Stimulated activated CD8-positive, alpha-beta memory T cell treated with anti-CD3 and anti-CD28 coated beads, Interleukin-12 subunit alpha, Interleukin-12 subunit beta, amount 100 ng/mL, for 4 hours (primary cell): ENCODE results near the gene ARHGAP29.

Experiments
- DNase-seq: peaks from one replicate; pipeline ENCODE4 v3.0.0-alpha.2; 2020; ENCODE audit warnings: low read depth

Gene ARHGAP29

DNA sequence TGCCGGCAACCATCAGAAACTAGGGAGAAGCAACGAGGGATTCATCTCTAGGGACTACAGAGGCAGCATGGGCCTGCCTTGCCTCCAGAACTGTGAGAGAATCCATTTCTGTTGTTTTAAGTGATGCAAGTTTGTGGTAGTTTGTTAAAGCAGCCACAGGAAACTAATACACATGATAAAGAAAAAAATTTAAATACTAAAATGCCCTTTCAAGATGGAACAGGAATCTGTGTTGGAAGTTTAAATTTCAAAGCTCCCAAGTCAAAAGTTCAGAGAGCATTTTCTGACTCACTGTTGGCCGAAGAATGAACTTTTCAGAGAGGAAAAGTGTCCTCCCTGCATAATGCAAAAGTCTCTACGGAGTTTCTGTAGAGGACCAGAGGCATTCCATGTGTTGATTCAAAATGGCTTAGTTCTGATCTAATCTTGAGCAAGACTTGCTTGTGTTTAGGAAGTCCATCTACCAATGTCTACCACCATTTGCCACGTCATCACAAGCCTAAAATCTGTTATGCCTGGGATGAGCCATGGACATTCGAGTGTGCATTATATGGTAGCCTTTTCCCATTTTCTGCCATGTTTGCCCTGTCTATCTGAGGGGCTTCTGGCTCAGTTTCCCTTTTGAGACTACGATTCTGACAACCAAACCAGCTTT is 22.4 kb upstream of the ARHGAP29 start:
- DNase-seq, result no peak

DNA sequence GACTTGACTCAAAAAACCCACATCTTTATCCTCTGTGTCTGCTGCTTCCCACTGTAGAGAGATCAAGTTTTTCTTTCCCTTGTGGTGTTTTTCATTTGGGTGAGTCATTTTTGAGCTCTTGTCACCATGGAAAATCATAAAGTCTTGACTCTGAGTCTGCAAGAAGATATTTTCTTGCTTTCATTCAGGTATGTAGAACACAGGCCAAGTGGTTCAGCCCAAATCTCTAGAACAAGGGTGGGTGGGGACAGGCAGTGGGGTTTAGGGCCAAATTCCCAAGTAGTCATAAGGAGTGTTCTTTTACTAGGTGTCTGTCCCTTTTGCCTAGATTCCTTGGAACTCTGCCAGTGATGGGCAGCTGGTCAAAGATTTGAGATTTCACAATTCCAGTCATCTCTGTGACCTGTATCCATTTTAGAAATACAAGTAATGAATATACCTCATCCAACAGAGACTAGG is 21.5 kb upstream of the ARHGAP29 start:
- DNase-seq, result no peak

DNA sequence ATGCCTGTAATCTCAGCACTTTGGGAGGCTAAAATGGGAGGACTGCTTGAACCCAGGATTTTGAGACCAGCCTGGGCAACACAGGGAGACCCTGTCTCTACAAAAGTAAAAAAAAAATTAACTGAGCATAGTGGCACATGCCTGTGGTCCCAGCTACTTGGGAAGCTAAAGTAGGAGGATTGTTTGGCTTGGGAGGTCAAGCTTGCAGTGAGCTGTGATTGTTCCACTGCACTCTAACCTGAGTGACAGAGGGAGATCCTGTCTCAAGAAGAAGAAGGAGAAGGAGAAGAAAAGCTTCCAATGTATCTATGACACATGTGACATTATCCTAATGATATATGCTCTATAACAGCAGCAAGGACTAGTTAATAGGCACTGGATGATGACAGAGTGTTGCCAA is 20.1 kb upstream of the ARHGAP29 start:
- DNase-seq, result no peak

DNA sequence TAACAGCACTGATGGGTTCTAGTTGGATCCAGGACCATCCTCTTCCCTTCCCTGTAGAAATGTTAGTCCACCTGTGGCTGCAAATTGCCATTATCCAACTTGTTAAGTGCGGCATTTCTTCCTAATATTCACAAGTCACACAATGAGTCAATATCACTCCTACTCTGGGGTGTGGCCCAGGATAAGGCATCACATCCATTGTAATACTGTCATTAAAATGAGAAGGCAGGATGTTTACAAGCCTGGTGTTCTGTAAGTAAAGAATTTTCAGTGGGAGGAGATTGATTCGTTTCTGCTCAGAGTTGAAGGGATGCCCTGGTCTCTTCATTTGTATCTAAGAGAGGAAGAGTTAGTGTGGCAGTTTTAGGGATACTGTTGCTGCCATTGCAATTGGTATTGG is 18.1 kb upstream of the ARHGAP29 start:
- no peak for DNase-seq

DNA sequence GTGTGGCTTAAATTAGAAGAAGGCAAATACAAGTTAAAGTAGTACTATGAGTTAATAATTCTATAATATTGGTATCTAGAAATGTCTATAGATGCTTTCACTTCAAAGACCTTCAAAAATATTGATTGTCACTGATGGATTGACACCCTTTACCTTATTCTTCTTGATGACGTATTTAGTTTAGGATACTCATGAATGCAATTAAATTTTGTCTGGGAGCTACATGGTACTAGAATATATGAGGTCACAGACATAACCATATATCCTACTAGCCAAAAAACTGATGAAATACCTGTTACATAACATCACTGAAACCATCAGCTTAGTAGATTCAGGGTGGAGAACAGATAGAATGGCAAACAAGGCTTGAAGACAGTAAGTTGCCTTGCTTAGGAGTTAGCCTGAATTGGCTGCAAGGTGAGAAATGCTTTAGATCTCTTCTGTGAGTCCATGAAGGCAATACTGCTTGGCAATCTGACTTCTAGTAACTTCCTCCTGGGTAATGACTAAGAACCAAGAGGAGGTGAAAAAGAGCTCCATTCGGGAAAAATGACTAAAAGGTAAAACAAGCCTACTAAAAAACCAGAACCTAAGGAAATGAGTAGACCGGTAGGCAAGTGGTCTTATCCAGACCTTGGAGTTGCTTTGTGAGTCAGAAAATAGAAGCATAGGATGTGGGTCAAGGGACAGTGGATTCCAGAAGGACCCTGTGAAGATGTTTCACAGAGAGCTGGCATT is 16.9 kb upstream of the ARHGAP29 start:
- no peak for DNase-seq

DNA sequence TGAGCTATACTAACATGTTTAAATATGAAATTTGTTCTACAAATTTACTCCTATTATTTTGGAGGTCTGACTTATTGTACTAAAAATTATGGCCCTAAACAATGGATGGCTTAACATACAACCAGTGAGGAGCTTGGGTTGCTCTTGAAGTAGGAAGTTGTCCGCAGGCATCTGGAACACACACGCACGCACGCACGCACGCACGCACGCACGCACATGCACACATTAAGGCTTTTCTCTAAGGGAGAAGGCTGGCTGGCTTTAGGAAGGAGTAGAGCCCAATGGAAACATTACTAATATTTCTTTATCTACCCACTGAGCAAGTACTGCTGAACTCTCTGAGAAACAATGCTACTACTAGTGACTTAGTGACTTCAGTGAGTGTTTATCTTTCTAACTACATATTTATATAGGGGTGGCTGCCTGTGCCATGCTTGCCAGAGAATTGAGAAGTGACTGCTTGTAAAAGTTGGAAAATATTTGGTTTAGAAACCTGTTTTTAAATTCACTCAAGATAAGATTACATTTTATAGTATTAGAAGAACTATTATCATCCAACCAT is 16.2 kb upstream of the ARHGAP29 start:
- DNase-seq, result no peak

DNA sequence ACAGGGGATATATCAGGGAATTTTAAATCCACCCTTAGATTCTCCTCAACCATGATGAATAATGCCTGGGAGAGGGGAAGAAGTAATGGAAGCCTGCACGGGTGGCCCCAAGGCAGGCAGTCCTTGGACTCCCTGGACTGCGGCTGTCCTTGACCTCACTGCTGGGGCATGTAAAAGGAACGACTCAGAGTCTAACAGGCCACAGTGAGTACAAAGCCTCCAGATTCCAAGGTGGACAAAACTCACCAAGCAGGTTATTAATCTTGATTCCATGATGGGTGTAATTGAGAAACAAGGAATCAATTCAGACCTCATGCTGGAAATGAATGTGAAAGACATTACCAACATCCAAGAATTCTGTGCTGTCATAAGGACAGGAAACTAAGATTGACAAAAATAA is 13.0 kb upstream of the ARHGAP29 start:
- DNase-seq, result no peak

DNA sequence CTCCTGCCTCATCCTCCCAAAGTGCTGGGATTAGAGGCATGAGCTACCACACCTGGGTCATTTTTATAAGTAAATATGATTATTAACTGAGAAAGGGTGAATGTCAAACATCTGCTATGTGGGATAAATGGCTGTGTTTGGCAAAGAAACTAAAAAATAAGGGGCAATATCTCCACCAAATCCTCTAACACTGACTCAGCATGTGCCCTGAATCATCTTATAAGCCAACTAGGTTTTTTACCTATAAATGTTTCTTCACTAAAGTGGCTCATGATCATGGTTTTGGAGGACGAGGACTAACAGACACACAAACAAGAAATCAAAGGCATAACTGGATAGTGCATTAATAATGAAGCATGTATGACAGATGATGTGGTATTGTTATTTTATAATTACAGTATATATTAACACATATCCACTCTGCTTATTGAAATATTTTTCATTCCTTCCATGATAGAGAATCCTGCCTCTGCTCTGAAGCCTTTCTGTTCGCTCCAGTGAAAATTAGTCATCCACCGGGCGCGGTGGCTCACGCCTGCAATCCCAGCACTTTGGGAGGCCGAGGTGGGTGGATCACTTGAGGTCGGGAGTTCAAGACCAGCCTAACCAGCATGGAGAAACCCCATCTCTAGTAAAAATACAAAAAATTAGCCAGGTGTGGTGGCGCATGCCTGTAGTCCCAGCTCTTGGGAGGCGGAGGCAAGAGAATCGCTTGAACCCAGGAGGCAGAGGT is 11.7 kb upstream of the ARHGAP29 start:
- no peak for DNase-seq

DNA sequence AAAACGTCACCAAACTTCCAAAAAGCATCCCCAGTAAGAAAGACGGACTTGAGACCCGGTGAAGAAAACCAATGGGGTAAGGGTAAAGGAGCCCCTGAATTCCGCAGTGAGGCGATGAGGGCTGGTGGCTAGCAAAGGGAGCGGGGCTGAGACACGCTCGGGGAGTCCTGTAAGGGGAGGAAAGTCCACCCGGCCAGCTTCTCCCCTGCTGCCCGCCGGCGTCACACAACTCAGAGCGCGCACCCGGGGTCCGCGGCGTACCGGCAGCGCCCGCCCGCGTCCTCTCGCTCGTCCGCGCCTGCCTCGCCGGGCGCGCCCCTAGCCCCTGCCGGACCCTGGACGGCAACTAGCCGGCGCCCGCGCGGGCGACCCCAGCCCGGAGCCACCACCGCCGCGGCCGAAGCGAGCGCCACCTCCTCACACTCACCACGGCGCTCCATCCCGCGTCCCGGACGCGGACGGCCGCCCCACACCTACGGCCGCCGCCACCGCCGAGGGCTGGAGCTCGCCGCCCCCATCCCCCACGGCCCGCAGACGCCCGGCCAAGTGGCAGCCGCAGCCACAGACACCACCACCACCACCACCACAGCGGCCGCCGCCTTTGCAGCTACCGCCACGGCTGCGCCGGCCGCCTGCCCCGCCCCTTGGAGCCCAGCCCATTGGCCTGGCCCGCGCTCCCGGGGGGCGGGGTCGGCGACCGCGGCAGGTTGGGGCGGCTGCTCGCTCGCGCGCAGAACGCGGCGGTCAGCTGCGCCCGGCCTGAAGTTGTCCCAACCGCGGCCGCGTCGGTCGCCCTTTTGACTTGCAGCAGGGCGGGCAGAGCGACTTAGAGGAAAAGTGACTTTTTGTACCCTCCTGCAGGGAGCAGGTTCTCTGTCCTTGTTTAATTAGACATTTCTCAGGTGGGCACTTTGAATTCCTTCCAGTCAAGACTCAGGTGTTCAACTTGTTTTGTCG is 10.0 kb upstream of the ARHGAP29 start:
- DNase-seq, result no peak

DNA sequence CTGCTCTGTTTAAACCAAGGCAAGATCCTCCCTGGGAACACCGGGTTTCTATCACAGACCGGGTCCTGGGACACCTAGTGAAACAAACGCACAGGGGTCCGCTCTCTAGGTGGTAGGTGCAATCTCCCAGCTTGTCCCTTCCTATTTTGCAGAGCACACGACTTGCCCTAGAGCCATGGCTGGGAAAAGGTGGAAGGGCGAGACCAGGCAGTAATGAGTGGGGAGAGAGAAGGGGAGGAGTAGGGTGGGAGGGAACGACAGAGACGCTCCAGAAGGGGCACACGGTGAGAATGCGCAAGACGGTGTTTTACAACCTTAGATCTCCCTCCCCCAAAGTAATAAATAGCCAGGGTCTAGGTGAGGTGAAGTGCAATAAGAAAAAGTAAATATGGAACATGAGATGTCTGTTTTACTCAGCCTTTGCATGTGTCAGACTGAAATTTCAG is 9.3 kb upstream of the ARHGAP29 start:
- no peak for DNase-seq

DNA sequence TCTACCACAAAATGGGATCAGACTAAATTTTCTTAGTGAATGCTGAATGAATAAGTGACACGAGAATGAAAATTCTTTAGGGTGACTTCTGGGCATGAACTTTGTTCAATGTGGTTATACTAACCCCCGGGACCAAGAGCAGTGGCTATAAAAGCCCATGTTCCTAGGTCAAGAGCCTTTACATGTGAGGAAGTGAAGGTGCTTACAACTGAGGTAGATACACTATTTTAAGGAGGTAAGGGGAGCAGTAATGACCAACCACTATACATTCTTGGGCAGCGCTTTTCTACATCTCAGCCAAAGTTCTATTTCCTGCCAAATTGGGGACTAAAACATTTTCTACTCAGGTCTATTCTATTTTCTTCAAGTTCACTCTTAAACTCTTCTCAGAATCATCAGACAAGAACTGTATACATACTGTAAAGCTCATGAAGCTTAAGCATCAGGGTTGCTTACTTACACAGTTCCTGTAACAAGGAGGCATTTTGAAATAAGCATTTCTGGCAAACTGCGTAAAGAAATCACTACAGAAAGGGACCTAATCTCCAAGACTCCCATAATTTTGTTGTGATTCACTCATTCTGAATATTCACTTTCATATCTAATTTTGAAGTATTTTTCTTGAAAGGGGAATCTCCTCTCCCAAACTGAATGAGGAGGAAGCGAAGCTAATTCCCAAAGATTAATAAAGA is 8.5 kb upstream of the ARHGAP29 start:
- no peak for DNase-seq

DNA sequence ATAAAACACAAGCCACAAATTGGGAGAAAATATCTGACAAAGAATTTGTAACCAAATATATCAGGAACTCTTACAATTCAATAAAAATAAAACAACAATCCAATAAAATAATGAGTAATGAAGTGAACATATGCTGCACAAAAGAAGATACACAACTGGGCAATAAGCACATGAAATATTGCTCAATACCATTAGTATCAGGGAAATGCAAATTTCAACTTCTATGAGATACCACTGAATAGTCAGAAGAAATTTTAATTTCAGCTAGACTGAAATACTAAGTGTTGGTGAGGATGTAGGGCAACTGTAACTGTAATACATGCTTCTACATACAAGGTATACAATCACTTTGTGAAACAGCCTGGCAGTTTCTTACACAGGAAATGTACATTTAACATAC is 7.4 kb upstream of the ARHGAP29 start:
- no peak for DNase-seq

DNA sequence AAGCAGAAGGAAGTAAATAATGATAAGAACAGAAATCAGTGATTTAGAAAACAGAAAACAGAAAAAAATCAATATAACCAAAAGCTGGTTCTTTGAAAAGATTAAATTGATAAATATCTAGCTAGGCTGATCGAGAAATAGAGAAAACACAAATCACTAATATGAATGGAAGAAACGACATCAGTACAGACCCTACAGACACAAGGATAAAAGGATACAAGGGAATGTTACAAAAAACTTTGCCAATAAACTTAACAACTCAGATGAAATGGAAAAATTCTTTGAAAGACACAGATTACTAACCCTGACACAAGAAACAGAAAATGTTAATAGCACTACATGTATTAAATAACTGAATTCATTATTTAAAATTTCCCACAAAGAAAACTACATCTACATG is 6.3 kb upstream of the ARHGAP29 start:
- no peak for DNase-seq

DNA sequence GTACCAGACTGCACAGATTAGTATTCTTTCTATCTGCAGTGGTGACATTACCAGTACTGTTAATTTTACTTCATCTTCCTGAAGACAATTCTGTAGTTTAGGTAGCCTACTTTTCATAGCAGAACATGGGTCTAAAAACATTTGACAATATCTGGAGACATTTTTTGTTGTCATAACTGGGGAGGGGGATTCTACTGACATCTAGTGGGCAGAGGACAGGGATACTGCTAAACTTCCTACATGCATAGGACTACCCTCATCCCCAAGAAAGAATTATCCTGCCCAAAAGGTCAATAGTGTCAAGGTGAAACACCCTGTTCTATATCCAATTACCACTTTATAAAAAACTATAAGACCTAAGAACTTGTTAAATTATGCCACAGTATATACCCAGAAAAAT is 3.4 kb upstream of the ARHGAP29 start:
- DNase-seq, result no peak

DNA sequence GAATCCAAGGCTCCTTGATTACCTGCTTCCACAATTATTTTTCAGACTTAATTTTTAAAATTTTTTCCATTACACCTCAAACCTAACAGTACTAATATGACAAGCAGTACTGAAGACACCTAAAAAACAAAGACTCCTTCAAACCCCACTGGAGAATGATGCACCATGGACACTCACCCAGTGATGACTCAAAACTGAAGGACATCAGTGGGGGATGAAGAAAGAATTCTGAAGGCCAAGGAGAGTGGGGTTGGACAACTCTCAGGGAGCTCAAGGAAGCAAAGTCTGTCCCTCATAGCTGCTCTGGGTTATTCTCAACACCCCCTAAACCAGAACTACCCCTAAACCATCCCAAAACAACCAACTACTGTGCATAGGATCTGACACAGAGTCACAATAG is 2.4 kb upstream of the ARHGAP29 start:
- no peak for DNase-seq

DNA sequence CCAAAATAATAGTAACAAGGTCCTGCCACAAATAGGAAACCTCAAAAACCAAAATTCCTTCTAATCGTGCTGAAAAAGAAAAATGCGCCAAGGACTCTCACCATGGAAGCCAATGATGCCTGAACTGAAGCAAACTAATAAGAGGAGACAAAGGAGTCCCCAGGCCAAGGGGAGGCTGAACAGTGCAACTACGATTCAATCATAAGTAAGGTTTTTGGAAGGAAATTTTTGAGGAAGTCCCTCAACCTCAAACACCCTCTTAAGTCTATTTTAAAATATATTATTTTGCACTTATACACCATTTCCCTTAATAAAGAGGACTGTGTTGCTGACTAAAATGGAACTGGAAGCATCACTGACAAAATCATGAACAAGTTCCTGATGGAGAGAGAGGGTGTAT is 1.7 kb upstream of the ARHGAP29 start:
- DNase-seq, result no peak

DNA sequence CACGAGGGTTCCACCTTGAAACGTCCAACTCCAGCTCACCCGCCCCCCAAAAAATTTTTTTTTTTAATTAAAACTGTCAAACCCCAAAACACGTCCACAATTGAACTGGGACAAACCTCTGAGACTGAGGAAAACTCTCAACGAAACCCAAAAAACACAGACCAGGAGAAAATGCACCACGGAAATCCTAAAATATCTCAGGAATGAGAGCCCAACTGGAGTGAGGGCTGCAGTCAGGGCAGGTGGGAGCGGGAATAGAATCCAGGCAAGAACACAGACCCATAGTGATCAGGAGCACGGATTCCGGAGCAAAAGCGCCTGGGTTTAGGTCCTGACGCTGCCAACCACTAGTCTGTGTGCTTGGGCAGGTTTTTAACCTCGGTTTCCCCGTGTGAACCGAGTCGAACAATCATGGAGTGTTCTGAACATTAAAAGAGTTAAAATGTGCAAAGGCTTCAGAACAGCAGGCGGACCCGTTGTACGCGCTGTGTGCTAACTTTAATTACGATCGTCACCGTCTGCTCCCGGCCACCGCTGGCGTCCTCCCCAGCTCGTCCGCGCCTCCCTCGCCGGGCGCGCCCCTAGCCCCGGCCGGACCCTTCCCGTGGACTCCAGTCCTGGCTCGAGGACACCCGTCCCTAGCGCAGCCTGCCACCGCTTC is 624 bp downstream of the ARHGAP29 start:
- DNase-seq, result no peak

DNA sequence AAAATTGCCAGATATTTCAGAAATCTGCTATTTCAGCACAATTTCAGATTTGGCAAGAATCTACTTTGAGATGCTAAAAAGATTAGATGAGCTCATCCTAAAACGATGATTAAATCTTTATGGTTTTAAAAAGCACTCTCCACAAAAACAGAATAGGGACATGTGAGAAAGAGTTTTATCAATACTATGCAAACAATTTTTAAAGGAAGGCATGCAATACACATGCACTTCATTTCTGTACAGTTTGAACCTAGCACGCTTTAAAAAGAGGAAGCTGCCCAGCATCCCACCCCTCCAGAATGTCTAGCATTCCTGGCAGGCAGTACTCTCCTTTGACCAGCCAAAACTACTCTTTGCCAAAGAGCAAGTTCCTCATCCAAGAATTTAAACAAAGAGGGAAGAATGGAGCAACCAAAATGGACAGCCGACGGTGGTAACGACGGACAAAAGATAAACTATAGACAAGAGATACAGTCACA is 1.3 kb downstream of the ARHGAP29 start:
- no peak for DNase-seq

DNA sequence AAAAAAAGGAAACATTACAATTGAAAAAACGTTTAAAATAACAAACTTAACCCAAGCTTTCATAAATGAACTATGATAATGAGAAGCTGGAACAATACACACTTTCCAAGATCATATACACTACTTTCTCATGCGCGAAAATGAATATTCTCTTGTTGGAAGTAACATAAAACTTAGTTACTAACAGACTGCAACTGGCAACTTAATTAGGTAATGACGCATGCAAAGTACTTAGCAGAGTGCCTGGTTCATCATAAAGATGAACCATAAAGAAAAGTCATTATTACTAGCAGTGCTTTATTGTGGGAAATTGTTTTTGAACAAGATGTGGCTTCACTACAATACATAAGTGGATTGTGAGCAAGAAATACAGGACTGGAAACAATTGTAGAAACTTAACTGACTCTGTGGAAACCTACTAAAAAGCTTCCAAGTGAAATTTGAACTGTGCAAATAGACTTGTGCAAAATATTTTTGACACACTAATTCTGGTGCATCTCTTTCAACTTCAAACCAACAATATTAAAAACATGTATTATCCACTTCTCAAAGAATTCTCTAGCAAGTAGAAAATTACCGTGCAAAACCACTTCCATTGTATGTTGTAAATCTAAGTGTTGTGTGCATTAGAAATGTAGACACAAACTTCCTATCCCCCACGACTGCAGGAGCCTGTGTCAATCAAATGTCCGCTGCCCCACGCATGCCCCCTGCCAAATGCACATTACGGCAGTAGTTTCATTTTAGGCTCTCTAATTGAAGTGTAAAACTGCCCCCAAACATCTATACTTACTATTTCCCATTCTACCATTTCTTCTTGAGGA is 2.0 kb downstream of the ARHGAP29 start:
- DNase-seq, result no peak
